Left colon (tissue), 2 donors: Measurements from ENCODE around the gene SPRED3. TPM values are rescaled to one million over a fixed set of nuclear protein-coding genes. Genes with fewer than 3 reads are reported as not detected.
"Not testable (repeated sequence)": the region's sequence is repeated elsewhere in the genome, so short reads cannot be mapped to it uniquely, and the experiment has no call there.

Experiments
- ATAC-seq: fragments of 200-7000 bp; cut with Tn5 transposase; one replicate; pipeline ENCODE4 v1.9.1; 2020; ENCODE audit warnings: mild to moderate bottlenecking, moderate library complexity
- DNase-seq, 2 donors: peaks; one replicate each; pipeline ENCODE4 v3.0.0-alpha.2; 2020
- intact Hi-C, 2 donors: fragments of 100-400 bp; cut with DNase I in 1 of 2; cut with micrococcal nuclease in 1 of 2; formaldehyde crosslinking; loops; one replicate each; pipeline versions ENCODE4 v1.11.2 to v1.14.0; 2022; cut with DNase I, micrococcal nuclease
- total RNA-seq, 2 donors: library from RNA; stranded (reverse); fragmentation: NEBNext Ultra II Directional; extraction: Animal tissue kit (Norgen Biotek cat#: 25700); gene quantifications; one replicate each; pipeline ENCODE4 v1.2.1, GENCODE V29; 2021
- donor health status: DM: no; HTN: no; CAD: no.
- donor health status: DM: yes; HTN: yes; CAD: no.

SPRED3 gene
- total RNA-seq, 2 donors from 2014 or later: 0.28 to 1.6 TPM

GRCh38 chr19:38409631-38410133, 21.2 kb downstream of the SPRED3 start:
- ATAC-seq (peak; percentile 48), DNase-seq (no peak)
- intact Hi-C loops: no loop called here

- ATAC-seq, DNase-seq, intact Hi-C loops: not testable (repeated sequence)
These were observed 21.9 kb downstream of the SPRED3 start for GRCh38 chr19:38410407-38410806.

- no peak for ATAC-seq
- intact Hi-C loops: no loop called here
- DNase-seq: no peak
These were observed 22.7 kb downstream of the SPRED3 start for GRCh38 chr19:38411041-38411712.

- DNase-seq, intact Hi-C loops, ATAC-seq: not testable (repeated sequence)
These were observed 23.4 kb downstream of the SPRED3 start for GRCh38 chr19:38411898-38412297.

GRCh38 chr19:38412491-38412890, 24.0 kb downstream of the SPRED3 start:
- DNase-seq: no peak
- ATAC-seq: no peak
- intact Hi-C loops: no loop called here

GRCh38 chr19:38412961-38413360, 24.5 kb downstream of the SPRED3 start:
- DNase-seq: no peak
- intact Hi-C loops: no loop called here
- ATAC-seq: no peak

GRCh38 chr19:38413416-38413815, 24.9 kb downstream of the SPRED3 start:
- DNase-seq (no peak), ATAC-seq (no peak)
- intact Hi-C loops: no loop called here

GRCh38 chr19:38417146-38417543, 28.6 kb downstream of the SPRED3 start:
- ATAC-seq: no peak
- intact Hi-C loops: no loop called here
- no peak for DNase-seq

GRCh38 chr19:38417544-38418506, 29.3 kb downstream of the SPRED3 start:
- intact Hi-C loops: no loop called here
- ATAC-seq (peak; percentile 90), DNase-seq (peak; percentile 69 to 75)

GRCh38 chr19:38420935-38421334, 32.4 kb downstream of the SPRED3 start:
- DNase-seq (no peak), ATAC-seq (no peak)
- intact Hi-C loops: no loop called here

DNA sequence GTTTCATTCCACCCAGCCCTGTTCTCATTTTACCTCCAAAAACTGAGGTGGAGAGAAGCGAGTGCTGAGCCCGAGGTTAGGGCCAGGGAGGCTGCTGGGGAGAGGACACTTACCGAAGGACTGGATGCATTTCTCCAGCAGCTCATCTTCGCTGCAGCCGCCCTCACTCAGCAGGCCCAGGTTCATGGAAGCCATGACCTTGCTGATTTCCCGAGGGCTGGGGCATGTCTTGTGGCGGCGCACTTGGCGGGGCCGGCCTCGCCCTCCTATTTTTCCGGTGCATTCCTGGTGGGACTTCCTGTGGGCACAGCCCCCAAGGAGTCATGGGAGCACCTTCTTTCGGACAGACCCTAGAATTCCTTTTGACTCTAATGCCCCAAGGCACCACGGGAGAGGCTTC, 33.4 kb downstream of the SPRED3 start:
- no peak for ATAC-seq
- intact Hi-C loops: no loop called here
- DNase-seq: no peak

DNA sequence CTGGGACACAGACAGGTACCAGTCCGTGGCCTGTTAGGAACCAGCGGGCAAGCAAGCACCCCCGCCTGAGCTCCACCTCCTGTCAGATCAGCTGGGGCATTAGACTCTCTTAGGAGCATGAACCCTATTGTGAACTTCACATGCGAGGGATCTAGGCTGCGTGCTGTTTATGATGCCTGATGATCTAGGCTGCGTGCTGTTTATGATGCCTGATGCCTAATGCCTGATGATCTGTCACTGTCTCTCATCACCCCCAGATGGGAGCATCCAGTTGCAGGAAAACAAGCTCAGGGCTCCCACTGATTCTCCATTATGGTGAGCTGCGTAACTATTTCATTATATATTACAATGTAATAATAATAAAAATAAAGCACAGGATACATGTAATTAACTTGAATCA, 33.9 kb downstream of the SPRED3 start:
- no peak for ATAC-seq
- DNase-seq: no peak
- intact Hi-C loops: no loop called here

GRCh38 chr19:38424272-38424671, 35.8 kb downstream of the SPRED3 start:
- no peak for ATAC-seq
- DNase-seq: no peak
- intact Hi-C loops: no loop called here

GRCh38 chr19:38425222-38425809, 36.8 kb downstream of the SPRED3 start:
- DNase-seq (no peak), ATAC-seq (no peak)
- intact Hi-C loops: no loop called here

- intact Hi-C loops: no loop called here
- ATAC-seq (no peak), DNase-seq (peak in 1 of 2 donors; percentile 38)
These were observed 37.4 kb downstream of the SPRED3 start, which contains the start of gene RASGRP4 for GRCh38 chr19:38425810-38426466. TSS of gene RASGRP4 (minus strand) at chr19:38426219. CDS start at chr19:38426091, 128 bp downstream.

DNA sequence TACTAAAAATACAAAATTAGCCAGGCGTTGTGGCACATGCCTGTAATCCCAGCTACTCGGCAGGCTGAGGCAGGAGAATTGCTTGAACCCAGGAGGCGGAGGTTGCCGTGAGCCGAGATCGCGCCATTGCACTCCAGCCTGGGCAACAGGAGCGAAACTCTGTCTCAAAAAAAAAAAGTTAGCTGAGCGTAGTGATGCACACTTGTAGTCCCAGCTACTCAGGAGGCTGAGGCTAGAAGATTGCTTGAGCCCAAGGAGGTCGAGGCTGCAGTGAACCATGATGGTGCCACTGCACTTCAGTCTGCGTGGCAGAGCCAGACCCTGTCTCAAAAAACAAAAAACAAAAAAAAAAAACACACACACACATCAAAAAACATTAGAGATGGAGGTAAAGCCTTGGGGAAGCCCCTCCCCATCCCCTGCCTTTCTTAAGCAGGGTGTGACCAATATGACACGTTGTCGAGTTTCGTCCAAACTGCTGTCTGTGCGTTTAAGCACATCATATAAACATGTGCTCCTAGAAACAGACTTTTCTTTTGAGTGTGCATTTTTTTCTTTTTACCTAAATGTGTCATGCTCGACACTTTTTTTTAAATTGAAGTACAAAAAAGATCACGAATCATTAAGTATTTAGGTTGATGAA, 38.7 kb downstream of the SPRED3 start:
- intact Hi-C loops, DNase-seq, ATAC-seq: not testable (repeated sequence)

- intact Hi-C loops: no loop called here
- no peak for ATAC-seq
These were observed 40.7 kb downstream of the SPRED3 start for GRCh38 chr19:38429055-38429810.

GRCh38 chr19:38429811-38430156, 41.3 kb downstream of the SPRED3 start:
- ATAC-seq (no peak), DNase-seq (no peak)
- intact Hi-C loops: no loop called here

More at GRCh38 chr19:38429055-38429810, 40.7 kb downstream of the SPRED3 start:
- no peak for DNase-seq
